ENCODE results near the gene SORCS2.

GRCh38 chr4:7182616-7183015 lies 9.7 kb upstream of the SORCS2 start:
- no peak for TF ChIP-seq CTCF (IDR thresholded peaks at IDR 0.05)
- TF ChIP-seq POLR2A (IDR thresholded peaks at IDR 0.05): no peak

All from Peyer's patch (tissue), 4 donors.